Epidermal melanocyte (primary cell): ENCODE measurements around the gene SPTBN1.
"Not testable (repeated sequence)": the region's sequence is repeated elsewhere in the genome, so short reads cannot be mapped to it uniquely, and the experiment has no call there.

Experiments used
- DNase-seq: peaks from one replicate; pipeline ENCODE4 v3.0.0; 2011; ENCODE audit warnings: low spot score; ENCODE audit not compliant: insufficient read length

SPTBN1 gene

DNA sequence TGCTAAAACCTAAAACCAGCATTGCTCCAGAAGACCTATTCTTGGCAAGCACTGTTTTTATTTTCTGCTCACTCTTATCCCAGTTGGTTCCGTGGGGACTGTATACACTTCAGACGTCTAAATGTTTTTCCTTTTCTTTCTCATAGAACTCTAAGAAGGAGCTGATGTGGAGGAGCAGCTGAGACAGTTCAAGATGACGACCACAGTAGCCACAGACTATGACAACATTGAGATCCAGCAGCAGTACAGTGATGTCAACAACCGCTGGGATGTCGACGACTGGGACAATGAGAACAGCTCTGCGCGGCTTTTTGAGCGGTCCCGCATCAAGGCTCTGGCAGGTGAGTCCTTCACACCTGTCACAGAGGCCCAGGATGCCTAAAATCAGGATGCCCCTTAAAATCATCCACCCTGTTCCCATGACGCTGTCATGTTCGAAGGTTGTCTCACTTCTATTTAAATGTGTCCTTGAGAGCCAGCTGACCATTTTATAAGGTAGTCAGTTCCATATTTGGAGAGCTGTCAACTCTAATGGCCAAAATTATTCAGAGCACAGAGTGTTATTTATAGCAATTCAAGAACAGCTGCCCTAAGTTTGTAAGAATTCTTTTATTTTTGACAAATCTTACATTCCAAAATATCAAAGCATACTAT is 70.2 kb downstream of the SPTBN1 start:
- no peak for DNase-seq

- DNase-seq, result no peak
Observed at GRCh38 chr2:54528311-54528955, 72.3 kb downstream of the SPTBN1 start.

DNA sequence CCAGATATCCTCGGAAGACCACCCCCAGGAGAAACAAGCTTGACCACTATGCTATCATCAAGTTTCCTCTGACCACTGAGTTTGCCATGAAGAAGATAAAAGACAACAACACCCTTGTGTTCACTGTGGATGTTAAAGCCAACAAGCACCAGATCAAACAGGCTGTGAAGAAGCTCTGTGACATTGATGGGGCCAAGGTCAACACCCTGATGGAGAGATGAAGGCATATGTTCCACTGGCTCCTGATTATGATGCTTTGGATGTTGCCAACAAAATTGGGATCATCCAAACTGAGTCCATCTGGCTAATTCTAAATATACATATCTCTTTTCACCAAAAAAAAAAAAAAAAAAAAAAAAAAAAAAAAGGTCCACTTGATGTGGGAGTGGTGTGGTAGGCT is 73.4 kb downstream of the SPTBN1 start:
- not testable (repeated sequence) for DNase-seq

GRCh38 chr2:54529935-54530334 is 73.8 kb downstream of the SPTBN1 start:
- no peak for DNase-seq

GRCh38 chr2:54531558-54531957 is 75.4 kb downstream of the SPTBN1 start:
- DNase-seq, result no peak

- DNase-seq, result no peak
Observed at GRCh38 chr2:54534221-54534620, 78.1 kb downstream of the SPTBN1 start.

DNA sequence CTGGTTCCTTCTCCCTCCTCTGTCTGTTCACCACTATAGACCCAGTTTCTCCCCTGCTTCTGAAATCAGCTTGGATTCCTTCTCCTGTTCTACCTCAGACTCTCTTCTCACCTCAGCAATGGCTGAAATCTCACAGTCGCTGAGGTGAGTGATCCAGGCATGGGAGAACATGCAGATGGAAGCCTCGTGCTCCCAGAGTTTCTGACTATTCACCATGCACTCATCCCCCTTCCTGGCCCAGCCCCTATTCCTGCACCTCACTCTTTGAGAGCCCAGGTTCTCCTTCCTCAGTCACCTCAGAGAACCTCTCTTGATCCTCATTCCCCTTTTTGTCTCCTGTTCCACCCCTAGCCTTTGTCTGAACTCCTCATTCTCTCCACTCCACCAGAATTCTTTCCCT is 78.5 kb downstream of the SPTBN1 start:
- DNase-seq, result no peak

DNA sequence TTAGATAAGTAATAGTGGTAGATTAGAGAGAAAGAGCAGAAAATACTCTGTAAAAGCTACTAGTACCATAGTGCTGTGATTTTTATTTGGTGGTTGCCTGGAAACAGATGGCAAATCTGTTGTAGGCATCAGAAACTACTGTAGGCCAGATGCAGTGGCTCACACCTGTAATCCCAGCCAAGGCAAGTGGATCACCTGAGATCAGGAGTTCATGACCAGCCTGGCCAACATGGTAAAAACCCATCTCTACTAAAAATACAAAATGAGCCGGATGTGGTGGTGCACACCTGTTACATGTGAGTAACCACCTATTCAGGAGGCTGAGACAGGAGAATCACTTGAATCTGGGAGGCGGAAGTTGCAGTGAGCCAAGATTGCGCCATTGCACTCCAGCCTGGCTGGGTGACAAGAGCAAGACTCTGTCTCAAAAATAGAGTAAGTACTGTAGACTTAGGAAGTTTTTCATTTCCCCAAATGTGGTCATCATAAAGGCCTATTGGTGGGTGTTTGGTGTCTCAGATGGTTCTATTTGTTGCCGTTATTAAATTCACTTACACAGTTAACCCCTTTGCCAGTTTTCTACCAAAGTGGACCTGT is 79.6 kb downstream of the SPTBN1 start:
- no peak for DNase-seq

- DNase-seq, result no peak
Observed at GRCh38 chr2:54536720-54537119, 80.6 kb downstream of the SPTBN1 start.

GRCh38 chr2:54538537-54538936 is 82.4 kb downstream of the SPTBN1 start:
- DNase-seq, result no peak

- no peak for DNase-seq
Observed at GRCh38 chr2:54539683-54540082, 83.6 kb downstream of the SPTBN1 start.

DNA sequence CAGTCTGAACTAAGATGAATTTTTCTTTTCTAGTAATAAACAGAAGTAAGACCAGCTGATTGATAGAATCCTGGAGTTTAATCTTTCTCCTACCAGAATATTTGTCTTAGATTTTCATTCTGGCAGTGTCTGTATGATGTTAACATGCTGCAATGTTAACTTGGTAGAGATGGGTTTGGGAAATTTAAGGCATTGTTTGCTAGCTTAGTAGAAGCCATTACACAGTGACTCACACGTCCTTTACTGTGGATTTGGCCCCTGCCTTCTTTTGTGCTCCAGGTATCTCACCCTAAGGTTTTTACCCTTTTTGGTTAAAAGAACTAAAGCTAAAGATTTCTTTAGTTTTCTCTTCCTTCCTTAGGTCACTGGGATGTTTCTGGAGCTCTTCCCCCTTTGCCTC is 84.1 kb downstream of the SPTBN1 start:
- no peak for DNase-seq

DNA sequence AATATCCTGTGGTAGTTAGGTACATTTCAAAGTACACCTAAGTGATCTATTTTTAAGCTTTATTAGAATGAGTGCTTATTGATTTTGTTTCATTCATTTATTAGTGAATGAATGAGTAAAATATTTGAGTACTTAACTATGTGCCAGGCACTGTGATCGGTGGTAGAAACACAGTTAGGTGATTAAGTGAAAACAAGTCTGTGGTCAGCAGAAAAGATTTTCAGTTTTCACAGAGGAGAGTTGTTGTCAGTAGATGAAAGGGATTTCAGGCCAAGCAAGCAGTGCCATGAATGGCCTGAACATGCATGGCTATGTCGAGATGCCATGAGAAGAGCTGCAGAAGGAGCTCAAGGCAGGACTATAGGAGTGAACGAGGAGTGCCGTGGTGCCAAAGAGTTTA is 85.9 kb downstream of the SPTBN1 start:
- DNase-seq, result no peak

GRCh38 chr2:54543733-54544396 is 87.7 kb downstream of the SPTBN1 start:
- no peak for DNase-seq

DNA sequence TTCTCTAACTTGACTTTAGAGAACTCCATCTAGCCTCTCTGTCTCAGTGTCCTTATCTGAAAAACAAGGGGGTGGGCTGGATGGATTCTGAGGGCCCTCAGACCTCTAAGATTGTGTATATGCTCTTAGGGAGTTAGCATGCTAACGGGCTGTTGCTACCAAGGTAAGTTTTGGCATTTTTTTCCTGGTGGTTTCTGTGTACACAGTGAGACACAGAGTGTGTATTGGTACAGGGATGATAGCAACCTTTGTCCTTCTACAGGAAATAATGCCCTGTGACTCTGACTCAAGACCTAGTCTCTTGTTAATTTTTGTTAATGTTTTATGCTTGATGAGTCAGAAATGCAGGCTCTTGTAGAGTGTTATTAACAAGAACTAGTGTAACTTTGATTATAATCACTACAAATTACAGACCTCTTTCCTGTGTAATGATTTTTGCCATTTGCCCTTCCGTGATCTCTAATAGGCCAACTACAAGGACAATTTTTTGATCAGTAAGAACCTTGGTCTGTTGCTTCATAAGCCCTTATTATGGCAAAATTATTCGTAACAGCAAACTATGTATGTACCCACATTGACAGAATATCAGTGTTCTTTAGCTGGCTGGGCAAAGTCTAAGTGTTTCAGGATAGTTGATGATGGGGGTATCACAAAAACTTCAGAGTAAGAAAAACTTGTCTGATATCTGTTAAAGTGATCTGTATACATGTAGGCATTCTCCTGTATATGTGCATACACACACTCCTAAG is 89.7 kb downstream of the SPTBN1 start:
- DNase-seq, result no peak

DNA sequence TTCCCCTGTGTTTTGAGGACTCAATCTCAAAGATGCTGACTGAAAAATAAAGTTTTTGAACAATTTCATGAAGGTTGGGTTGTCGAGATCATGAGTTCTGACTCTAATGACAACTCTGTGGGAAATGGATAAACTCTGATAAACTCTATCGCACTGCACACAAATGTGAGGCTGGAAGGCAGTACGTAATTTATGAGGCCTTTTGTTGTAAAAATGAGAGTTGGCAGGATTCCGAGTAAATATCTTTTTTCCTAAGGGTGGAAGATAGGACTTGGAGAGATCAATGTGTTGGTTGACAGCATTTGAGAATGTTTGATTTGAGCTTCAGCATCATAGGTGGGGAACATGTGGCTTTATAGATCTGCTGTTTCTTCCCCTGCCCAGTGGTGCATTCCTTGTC is 90.4 kb downstream of the SPTBN1 start:
- DNase-seq, result no peak

DNA sequence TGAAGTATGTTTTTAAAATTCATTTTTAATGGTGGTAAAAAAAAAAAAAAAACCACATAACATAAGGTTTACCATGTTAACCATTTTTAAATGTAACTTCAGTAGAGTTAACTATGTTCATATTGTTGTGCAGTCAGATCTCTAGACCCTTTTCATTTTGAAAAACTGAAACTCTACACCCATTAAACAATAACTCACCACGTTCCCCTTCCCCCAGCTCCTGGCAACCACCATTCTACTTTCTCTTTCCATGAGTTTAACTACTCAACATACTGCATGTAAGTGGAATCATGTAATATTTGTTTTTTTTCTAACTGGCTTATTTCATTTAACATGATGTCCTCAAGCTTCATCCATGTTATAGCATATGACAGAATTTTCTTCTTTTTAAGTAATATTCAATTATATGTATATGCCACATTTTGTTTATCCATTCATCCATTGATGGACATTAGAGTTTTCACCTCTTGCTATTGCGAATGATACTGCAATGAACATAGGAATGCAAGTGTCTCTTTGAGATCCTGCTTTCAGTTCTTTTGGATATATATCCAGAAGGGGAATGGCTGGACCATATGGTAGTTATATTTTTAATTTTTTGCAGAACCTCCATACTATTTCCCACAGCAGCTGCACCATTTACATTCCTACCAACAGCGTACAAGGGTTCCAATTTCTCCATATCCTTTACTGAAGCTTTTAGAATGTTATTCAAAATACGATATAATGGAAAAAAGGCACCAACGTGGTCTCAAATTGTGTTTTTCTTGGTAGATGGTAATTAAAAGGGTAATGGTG is 91.0 kb downstream of the SPTBN1 start:
- DNase-seq, result no peak

DNA sequence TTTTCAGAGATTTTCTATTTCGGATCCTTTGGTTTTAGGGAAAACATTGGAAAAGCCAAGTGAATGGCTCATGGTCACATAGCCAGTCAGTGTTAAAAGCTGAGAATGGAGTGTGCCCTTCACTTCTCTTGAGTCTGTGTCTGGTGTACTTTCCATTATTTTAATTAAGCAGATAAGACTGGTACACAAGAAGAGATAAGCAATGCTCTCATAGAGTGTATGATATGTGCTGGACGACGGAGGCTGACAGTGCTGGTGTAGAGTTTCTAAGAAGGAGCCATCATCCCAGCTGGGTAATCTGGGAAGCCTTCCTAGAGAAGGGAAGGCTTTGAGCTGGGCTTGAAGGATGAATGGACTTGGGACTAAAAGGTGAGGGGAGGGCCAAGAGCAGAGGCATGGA is 93.3 kb downstream of the SPTBN1 start:
- DNase-seq, result no peak

GRCh38 chr2:54549917-54550518 is 93.9 kb downstream of the SPTBN1 start:
- no peak for DNase-seq

DNA sequence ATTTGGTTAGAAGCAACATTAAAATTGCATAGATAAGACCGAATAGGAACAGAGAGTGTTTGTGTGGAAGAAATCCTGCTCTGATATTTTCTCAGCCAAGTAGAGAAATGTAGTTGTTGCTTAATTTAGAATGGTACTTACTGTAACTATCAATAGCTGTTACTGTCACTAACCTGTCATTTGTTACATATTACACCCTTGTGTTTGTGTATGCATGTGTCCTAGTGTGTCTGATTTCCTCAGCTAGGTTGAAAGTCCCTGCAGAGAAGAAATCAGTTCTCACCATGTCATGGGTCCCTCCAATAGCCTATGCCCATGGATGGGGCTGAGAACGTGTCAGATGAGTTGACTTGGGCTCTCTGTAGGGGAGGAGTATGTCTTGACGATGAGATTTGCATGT is 94.4 kb downstream of the SPTBN1 start:
- no peak for DNase-seq
